NCI-H2196 treated with DMSO at 0.1 percent for 48 hours (cell line): ENCODE data around the gene NATD1.

ENCODE experiments used
- DNase-seq: peaks from one replicate; lab custom pipeline; 2025; ENCODE audit not compliant: unreplicated experiment; lab: John Stamatoyannopoulos, UW

The NATD1 gene

DNA sequence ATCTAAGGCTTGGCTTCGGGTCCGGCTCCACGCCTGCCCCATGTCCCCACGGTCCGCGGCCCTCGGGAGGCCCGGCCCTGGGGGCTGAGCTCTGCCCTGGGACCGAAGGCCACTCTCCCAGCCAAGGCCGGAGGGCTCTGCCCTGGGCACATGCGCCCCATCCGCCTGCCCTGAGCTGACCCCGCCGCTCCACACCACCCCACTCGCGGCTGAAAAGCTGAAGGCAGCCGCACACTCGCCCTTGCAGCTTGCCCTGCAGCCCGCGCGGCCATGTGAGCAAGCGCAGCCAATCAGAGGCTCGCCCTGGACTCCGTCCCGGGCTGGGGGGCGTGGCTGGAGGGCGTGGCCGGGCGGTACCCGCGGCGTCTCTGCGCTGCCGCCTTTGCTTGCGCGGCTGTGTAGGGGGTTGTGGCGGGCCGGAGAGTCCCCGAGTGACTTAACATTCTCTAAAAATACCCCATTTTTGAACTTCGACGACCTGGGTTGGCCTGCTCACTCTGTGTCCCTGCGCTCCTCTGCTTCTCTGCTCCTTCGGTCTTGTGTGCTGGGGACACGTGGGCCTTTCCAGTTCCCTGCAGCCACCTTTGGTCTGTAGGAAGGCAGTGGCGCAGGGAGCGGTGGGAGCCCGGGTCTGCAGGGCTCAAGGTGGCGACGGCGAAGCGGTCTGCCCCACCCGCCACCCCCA is 22.5 kb upstream of the NATD1 start:
- DNase-seq = peak; percentile 18

DNA sequence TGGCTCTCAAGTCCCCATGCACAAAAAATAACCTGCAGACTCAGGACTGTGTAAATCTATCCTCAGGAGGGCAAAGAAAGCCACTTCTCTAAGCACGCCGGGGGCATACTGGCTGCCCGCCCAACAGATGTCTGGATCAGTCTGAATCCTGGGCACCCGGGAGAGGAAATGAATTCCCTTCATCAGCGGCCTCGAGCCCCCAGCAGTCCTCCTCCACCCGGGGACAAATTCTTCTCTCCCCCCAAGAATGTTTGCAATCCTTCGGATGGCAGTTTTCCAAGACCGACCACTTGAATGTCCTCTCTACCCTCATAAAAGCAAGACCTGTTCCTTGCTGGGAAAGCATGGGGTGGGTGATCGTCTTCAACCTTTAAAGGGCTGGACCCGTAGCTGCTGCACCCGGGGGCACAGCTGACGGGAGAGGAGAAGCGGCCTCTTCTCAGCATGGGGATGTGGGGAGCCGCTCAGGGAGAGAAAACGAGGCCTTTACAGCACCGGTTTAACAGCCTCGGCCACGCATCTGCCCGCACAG is 21.9 kb upstream of the NATD1 start:
- DNase-seq = no peak

DNA sequence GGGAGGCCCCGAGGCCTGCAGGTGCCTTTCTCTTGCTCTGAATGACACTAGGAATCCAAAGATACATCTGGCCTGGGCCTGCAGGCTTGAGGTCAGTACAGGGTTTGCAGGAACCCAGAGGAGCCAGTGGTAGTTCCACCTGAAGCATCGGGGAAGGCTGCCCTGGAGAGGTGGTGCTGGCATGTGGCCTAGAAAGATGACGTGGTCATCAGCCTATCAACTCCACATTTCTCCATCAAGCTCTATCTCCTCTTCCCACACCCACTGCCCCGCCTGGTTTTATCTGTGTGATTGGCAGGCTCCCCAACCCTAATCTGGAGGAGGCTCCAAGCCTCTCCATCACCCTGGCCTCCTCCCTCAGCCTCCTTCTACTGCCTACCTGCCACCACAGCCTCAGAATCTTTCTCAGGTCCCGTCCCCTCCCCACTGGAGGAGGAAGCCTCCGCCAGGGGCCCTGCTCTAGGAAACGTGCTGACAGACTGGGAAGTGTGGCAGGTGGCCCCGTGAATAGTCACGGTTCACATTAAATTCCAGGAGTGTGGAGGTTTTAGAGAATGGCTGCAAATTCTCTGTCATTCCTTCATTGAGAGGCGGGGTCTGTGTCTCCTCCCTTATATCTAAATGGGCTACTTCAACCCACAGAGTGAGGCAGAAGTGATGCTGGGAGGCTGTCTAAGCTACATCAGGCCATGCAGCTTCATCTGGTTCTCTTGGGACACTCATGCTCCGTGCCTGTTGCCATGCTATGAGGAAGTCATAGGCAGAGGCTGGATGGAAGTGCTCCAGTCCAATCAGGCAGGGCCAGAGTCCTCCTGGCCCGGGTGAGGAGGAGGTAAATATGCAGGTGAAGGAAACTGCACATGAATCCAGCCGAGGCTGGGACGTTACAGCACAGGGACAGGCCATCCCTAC is 19.9 kb upstream of the NATD1 start:
- no peak for DNase-seq

DNA sequence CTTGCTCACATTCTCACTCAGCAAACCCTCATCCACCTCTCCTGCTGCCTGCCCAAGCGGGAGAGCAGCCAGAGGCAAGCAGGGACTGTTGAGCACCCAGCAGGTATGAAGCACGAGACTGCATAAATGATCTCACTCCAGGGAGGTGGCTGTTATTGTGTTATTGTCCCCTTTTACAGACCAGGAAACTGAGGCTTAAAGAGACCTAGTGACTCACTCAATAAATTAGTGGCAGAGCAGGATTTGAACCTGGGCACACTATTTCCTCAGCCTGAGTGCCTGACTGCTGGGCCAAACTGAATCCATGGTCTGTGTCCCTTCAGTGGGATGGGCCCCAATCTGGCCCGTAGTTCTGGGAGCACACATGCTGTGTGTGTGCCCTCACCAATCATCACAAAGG is 19.0 kb upstream of the NATD1 start:
- DNase-seq = no peak

DNA sequence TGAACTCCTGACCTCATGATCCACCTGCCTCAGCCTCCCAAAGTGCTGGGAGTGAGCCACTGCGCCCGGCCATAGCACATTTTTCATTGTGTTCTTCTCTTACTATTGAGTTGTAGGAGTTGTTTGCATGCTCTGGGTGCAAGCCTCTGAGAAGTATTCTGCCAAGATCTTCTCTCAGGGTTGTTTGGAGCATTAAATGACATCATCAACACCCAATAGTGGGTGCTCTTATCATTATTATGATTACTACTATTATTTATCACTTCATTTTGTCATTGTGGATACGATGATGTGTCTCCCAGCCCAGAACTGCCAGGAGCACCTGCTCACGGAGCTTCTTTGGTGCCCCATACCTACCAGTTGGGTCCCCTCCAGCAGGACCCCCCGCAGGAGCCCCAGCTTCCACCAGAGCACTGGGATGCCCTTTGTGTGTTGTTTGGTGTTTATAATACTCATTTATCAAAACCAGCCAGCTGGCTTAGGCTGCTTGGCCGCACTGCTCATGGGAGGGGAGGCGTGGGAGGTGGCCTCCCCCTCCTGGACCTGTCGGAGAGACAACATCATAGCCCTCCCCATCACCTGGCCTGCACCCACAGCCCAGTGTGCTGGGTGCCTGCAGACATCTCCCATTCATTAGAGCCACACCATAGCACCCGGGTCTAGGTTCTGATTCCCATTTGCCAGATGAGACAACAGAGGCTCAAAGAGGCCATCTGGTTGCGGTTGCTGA is 18.4 kb upstream of the NATD1 start:
- no peak for DNase-seq

DNA sequence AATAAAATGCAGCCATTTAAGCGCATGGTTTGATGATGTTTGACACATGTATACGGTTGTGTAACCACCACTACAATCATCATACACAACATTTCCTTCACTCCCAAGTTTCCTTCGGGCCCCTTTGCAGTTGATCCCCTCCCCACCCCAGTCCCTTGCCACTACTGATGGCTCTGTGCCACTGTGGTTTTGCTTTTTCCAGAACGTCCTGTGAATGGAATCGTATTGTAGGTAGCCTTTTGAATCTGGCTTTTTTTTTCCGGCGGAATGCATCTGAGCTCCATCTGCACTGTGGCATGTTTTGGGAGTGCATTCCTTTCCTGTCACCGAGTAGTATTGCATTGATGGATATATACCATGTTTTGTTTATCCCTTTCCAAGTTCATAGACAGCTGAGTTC is 16.2 kb upstream of the NATD1 start:
- DNase-seq = no peak

DNA sequence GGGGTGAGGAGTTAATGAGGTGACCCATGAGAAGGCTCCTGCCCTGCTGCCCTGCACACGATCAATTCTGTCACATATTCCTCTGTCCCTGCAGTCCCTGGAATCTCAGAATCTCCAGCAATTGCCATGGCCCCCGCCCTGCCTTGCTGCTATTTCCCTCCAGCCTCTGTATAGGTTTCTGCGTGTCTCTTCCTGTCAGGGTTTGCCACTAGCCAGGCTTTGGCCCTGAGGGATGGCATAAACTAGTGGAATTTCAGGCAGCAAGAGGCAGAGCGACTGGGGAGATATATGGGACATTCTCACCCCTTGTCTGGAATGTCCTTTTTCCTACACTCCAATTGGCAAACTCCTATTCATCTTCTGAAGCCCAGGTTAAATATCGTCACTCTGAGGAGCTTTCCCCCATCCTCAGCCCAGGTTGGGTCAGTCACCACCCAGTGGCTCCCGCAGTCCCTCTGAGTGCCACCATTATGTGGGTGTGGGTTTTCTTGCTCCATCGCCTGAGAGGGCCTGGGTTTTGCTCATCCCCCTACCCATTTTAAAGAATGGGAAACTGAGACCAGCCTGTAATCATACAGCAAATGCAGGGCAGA is 15.5 kb upstream of the NATD1 start:
- DNase-seq = no peak

DNA sequence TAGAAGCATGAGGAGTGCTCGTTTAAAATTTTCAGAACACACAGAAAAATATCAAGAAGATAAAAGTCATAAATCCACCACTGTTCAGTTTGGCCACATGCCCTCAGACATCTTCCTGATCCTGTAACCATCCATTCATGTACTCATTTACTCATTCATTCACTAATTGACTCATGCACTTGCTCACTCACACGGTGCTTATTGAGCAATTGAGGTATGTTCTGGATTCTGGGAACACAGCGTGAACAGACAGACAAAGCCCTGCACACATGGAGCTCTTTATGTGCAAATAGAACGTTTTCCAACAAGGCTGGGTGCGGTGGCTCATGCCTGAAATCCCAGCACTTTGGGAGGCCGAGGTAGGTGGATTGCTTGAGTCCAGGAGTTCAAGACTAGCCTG is 10.2 kb upstream of the NATD1 start:
- no peak for DNase-seq

DNA sequence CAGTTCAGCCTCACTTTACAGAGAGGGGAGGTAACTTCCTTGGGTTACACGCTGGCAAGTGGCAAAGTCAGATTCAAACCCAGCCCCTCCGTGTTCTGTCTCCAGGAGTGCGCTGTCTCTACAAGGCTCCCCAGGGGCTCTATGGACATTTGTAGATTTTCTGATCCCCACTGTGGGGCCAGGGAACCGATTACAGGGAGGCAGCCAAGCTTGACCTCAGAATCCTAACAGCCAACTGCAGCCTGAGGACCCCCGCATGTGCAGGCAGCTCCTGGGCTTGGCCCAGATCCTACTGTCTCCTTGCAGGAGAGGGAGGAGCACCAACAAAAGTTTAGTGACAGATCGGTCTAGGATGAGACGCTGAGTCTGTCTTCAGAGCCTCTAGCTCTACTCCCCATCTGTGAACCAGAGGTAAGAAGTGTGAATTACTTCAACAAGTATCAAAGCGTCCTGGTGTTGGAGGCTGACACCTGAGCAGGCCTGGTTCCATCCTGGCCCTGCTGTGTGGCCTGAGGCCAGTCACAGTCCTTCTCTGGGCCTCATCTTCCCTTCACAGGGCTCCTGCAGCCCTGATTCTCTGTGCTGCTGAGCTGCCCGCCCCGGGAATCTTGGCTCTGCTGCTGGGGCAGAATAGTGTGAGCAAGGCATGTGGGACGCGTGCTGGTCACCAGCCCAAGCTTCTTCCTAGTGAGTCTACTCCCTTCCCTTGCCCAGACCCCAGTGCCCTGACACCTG is 9.2 kb upstream of the NATD1 start:
- no peak for DNase-seq

DNA sequence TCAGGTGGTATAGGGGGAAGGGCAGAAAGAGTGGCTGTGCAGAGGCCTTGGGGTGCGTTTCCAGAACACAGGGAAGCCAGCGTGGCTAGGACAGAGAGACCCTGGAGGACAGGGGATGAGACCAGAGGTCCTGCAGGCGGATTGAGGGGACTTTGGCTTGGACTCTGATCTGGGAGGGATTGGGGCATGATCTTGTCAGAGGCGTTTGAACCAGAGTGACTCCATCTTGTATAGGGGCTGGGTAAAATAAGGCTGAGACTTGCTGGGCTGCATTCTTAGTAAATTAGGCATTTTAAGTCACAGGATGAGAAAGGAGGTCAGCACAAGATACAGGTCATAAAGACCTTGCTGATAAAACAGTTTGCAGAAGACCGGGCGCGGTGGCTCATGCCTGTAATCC is 5.4 kb upstream of the NATD1 start:
- DNase-seq = no peak

DNA sequence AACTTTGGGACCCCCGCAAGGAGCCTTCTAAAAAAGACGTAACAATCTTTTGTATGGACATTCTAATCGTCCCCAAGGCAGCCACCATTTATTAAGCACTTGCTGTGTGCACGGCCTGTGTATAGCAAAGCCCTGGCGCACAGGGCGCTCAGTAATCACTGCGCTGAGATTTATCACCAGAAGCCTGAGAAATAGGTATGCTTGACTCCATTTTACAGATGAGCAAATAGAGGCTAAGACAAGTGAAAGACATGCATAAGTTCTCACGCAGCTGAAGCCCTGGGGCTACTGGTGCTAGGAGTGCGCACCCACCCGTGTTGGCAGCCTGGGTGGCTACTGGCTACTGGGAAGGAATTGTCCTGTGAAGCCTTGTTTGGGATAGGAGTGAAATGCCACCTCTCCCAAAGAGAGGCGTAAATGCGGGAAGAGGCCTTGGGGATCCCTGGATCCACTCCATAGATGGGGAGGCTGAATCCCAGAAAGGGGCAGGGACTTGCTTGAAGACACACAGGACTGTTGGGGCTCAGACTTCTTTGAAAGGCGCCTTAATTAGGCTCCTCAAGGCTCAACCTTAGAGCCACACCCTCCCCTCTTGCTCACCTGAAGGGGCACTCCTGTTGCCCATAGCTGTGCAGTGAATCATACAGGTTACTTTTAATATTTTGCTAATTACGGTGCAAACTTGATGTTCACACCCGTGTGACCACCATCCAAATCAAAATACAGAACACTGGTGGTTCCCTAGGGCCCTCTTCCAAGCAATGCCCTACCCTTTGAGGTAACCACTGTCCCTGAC is 634 bp upstream of the NATD1 start:
- DNase-seq = no peak

DNA sequence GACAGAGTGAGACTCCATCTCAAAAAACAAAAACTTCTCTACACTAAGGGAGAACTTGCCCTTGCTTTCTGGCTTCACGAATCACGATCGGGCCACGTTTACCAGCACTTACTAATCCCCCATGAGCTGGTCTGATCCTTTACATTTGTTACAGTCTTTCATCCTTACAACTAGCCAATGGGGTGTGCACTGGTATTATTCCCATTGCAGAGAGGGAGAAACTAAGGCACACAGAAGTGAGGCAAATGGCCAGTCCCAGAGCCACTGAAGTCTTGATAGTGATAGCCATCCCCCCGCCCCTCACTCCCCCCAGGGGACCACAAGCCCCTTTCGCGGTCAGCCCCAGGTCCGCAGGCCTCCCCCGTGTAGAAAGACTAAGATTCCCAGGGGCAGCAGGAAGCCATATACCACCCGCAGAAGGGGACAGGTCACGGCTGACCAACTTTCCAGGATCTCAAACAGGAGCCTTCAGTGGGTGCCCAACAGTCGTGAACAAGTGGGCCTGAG is 868 bp downstream of the NATD1 start:
- DNase-seq = no peak

DNA sequence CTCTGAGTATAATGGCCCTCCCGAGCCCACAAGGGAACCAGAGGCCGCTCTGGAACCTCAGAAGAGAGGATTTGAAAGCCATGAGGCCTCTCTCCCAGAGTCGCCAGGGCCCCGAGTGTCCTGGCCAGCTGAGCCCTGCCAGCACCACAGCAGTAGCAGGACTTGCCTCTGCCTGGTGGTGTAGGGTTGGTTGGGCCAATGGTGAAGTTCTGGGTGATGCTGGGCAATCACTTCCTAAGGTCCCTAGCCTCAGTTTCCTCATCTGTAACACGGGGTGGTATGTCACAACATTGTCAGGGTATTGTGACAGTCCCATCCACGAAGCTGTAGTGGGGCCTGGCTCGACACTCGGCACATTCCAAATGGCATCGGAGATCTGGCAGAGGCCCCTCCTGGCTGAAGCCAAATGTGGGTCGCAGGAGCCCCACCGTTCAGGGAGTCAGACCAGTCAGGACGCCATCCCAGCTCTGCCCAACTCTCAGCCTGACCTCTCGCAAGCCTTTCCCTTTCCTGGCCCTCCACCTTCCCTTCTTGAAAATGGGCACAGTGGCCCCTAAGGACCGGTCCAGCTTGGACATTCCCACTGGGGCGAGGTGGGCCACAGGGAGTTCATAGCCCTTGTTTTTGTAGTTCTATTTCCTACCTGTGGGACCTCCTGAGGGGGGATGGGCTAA is 1.7 kb downstream of the NATD1 start:
- no peak for DNase-seq

DNA sequence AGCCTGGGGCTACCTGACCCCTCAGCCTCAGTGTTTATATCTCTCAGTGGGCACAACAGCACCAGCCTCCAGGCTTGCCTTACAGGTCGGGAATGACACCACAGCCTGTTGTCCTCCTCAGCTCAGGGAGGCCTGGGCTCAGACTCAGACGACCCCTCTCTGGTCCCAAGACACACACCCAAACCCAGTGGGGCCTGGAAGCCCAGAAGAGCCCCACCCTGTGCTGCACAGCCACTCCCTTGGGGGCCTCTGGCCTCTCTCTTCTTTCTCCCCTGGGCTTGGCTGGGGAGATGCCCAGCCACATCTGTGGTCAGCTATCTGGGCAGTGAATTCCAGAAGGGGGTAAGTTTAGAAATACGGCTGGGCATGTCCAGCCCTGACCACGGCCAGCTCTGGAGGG is 2.4 kb downstream of the NATD1 start:
- no peak for DNase-seq

DNA sequence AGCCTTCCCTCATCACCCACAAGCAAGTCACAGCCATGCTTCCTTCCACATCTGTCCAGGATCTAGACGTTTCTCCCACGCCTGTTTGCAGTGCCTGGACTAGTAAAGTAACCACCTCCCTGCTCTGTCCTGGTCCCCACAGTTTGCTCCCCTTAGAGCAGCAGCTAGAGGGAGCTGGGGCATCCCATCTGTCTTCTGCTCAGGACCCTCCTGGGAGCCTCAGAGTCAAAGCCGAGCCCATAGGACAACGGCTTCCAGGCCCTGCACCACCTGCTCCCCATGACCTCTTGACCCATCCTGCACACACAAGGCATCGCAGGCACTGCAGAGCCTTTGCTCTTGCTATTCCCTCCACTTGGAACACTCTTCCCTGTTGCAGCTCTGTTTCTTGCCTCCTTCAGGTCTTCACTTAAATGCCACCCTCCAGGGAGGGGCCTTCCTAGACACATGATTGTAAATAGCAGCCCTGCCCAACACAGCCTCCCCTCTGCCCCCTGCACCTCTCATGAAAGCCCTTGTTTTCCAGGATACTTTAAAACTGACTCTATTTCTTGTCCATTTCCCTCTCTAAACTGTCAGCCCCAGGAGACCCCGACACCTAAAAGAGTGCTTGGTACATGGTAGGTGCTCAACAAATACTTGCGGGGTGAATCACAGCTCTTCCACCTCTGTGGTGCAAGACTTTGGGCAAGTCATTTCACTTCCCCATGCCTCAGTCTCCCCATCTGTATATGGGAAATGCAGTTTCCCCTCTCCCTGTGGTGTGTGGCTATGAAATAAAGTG is 3.1 kb downstream of the NATD1 start:
- DNase-seq = no peak

DNA sequence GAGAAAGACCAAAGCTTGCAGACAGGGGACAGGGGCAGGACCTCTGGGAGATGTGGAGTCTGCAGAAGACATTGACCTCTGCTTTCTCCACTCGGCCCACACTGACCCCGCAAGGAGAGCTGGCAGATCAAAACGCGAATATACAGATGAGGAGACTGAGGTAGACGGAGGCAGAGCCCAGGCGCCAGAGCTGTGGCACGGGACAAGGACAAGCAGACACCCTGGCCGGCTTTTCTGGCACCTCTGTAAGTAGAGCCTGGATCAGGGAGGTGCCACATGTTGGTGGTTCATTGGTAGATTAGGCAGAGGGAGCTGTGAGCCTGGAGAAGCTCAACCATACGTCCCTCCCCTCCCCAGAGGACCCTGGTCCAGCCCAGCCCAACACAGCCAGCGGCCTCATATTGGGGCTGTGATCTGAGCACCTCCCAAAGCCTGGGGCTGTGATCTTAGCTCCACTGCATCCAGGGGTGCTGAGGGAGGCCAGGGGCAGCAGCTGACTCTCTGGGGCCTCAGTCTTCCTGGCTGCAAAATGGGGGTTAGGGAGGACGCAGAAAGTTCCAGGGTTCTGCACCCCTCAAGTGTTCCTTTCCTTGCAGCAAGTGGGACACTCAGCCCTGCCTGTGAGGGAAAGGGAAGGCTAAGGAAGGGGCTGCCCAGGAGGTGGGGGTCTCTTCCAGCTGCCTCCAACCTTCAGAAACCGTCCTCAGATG is 4.0 kb downstream of the NATD1 start:
- no peak for DNase-seq

DNA sequence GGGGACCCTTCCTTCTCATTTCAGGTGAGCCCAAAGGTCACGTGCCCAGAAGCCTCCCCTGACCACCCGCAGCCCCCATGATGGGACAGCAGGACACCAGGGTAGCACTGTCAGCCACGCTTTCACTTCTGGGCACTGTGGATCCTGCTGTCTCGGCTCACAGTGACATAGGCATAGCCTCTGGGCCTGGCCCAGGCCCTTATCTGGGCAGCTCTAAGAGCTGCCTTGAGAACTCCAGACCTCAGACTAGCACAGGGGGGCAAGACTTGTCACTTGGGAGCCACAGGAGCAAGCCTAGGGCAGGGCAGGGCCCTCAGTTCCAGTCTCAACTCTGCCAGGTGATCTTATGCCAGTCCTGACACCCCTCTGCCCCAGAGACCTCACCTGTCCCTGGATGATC is 4.7 kb downstream of the NATD1 start:
- DNase-seq = no peak
